Measurements from ENCODE around the gene SEMA4G. TPM values are rescaled to one million over a fixed set of nuclear protein-coding genes. Genes with fewer than 3 reads are reported as not detected.

The SEMA4G gene
- total and polyA plus RNA-seq, 4 donors: 1.2 to 7.4 (median 2.8) TPM

- DNase-seq (no peak), ATAC-seq (ENCODE audit: insufficient read depth, low FRiP score) (no peak)
- whole genome bisulfite sequencing, 2 donors: 14 to 67% methylated on average over 1 of the region's 1 CpG
- H3K36me3 ChIP-seq (ENCODE audit: control insufficient read depth in 4 of 4, insufficient read depth in 4 of 4, low read length in 4 of 4): peaks cover 27 to 86% (median 58%) of the 10 kb centered on the region in 4 donors
- peaks cover 0 to 13% (median 0%) of the 10 kb centered on the region in 5 donors for H3K4me1 ChIP-seq (ENCODE audit: control insufficient read depth in 5 of 5, insufficient read depth in 5 of 5, low read length in 5 of 5)
- peaks cover 0 to 4% (median 0%) of the 10 kb centered on the region in 4 donors for H3K9me3 ChIP-seq (ENCODE audit: control insufficient read depth in 4 of 4, insufficient read depth in 3 of 4, low read length in 3 of 4)
- H3K27me3 ChIP-seq (ENCODE audit: control insufficient read depth in 3 of 3, insufficient read depth in 3 of 3, low read length in 2 of 3): no peaks in the 10 kb centered on the region
- no peak overlapping the region for H3K9ac ChIP-seq (ENCODE audit: insufficient read depth in 1 of 2, low read length in 2 of 2)
- no peak overlapping the region for H3K4me3 ChIP-seq
- TF ChIP-seq CTCF (IDR thresholded peaks at IDR 0.05; ENCODE audit: control extremely low read depth, extremely low read depth): no peak
- no peak overlapping the region for H3K27ac ChIP-seq (ENCODE audit: low read depth in 1 of 2, low read length in 1 of 2)
Observed at GRCh38 chr10:100928039-100928438, 41.3 kb upstream of the SEMA4G start.

- Histone ChIP-seq H3K4me3 (no peak overlapping the region), H3K27ac (ENCODE audit: low read depth in 1 of 2, low read length in 1 of 2) (no peak overlapping the region), H3K9ac (ENCODE audit: insufficient read depth in 1 of 2, low read length in 2 of 2) (no peak overlapping the region), H3K27me3 (ENCODE audit: control insufficient read depth in 3 of 3, insufficient read depth in 3 of 3, low read length in 2 of 3) (no peaks in the 10 kb centered on the region), H3K9me3 (ENCODE audit: control insufficient read depth in 4 of 4, insufficient read depth in 3 of 4, low read length in 3 of 4) (peaks cover 0 to 4% (median 0%) of the 10 kb centered on the region in 4 donors), H3K36me3 (ENCODE audit: control insufficient read depth in 4 of 4, insufficient read depth in 4 of 4, low read length in 4 of 4) (peaks cover 21 to 68% (median 45%) of the 10 kb centered on the region in 4 donors), H3K4me1 (ENCODE audit: control insufficient read depth in 5 of 5, insufficient read depth in 5 of 5, low read length in 5 of 5) (peaks cover 0 to 11% (median 0%) of the 10 kb centered on the region in 5 donors)
- TF ChIP-seq CTCF (IDR thresholded peaks at IDR 0.05; ENCODE audit: control extremely low read depth, extremely low read depth): no peak
- DNase-seq (no peak), ATAC-seq (ENCODE audit: insufficient read depth, low FRiP score) (no peak)
Observed at GRCh38 chr10:100930368-100930767, 38.9 kb upstream of the SEMA4G start.

GRCh38 chr10:100934084-100934659 lies 35.1 kb upstream of the SEMA4G start:
- Histone ChIP-seq H3K9me3 (ENCODE audit: control insufficient read depth in 4 of 4, insufficient read depth in 3 of 4, low read length in 3 of 4) (no peaks in the 10 kb centered on the region), H3K27ac (ENCODE audit: low read depth in 1 of 2, low read length in 1 of 2) (no peak overlapping the region), H3K4me3 (no peak overlapping the region), H3K27me3 (ENCODE audit: control insufficient read depth in 3 of 3, insufficient read depth in 3 of 3, low read length in 2 of 3) (no peaks in the 10 kb centered on the region), H3K36me3 (ENCODE audit: control insufficient read depth in 4 of 4, insufficient read depth in 4 of 4, low read length in 4 of 4) (peaks cover 24 to 48% (median 35%) of the 10 kb centered on the region in 4 donors), H3K4me1 (ENCODE audit: control insufficient read depth in 5 of 5, insufficient read depth in 5 of 5, low read length in 5 of 5) (peaks cover 0 to 5% (median 0%) of the 10 kb centered on the region in 5 donors), H3K9ac (ENCODE audit: insufficient read depth in 1 of 2, low read length in 2 of 2) (no peak overlapping the region)
- TF ChIP-seq CTCF (IDR thresholded peaks at IDR 0.05; ENCODE audit: control extremely low read depth, extremely low read depth): no peak
- ATAC-seq (ENCODE audit: insufficient read depth, low FRiP score): no peak
- WGBS, 2 donors: 95% methylated on average over 3 of the region's 3 CpGs
- DNase-seq: no peak
